Thyroid gland (tissue), 4 donors: ENCODE results near the gene SLC6A1.

Experiments
- CTCF ChIP-seq, 6 experiments: fragments of 200-600 bp in 3 of 6; fragments of 450-650 bp in 3 of 6; sonication (generic) in 3 of 6; IDR thresholded peaks; one replicate each; pipeline ENCODE4 v1.5.1; 2016 to 2019; ENCODE audit warnings: antibody characterized with exemption in 6 of 6, mild to moderate bottlenecking in 2 of 6, inconsistent platforms in 1 of 6, moderate library complexity in 1 of 6
- POLR2A ChIP-seq, 2 donors: fragments of 450-650 bp; IDR thresholded peaks; one replicate each; pipeline ENCODE4 v1.6.1; 2017; ENCODE audit warnings: antibody characterized with exemption in 2 of 2, mild to moderate bottlenecking in 2 of 2, moderate library complexity in 1 of 2

GRCh38 chr3:10981961-10982360 lies 10.6 kb upstream of the SLC6A1 start:
- TF ChIP-seq POLR2A (IDR thresholded peaks at IDR 0.05), result no peak
- no peak for TF ChIP-seq CTCF (IDR thresholded peaks at IDR 0.05)
